Lung (tissue), 12 donors: Measurements from ENCODE around the gene RAPGEF2. TPM values are rescaled to one million over a fixed set of nuclear protein-coding genes. Genes with fewer than 3 reads are reported as not detected.

Source experiments
- ATAC-seq: fragments of 200-7000 bp; cut with Tn5 transposase; one replicate; pipeline ENCODE4 v1.9.1; 2020; ENCODE audit warnings: moderate number of reproducible peaks; ENCODE audit not compliant: insufficient read depth, low FRiP score
- DNase-seq, 3 donors: peaks; one replicate each; pipeline ENCODE4 v3.0.0-alpha.2; 2013 to 2017
- H3K27ac ChIP-seq, 2 donors: one replicate each; pipeline ENCODE4 v1.5.1; 2013; ENCODE audit warnings: mild to moderate bottlenecking in 2 of 2, moderate library complexity in 2 of 2, control low read depth in 1 of 2, inconsistent platforms in 1 of 2, low read depth in 1 of 2, low read length in 1 of 2
- H3K27me3 ChIP-seq, 3 donors: one replicate each; pipeline ENCODE4 v1.5.1; 2013; ENCODE audit warnings: low read length in 2 of 3; ENCODE audit not compliant: control insufficient read depth in 3 of 3, insufficient read depth in 3 of 3
- H3K36me3 ChIP-seq, 4 donors: one replicate each; pipeline ENCODE4 v1.5.1; 2013; ENCODE audit warnings: low read length in 4 of 4, mild to moderate bottlenecking in 1 of 4, moderate library complexity in 1 of 4; ENCODE audit not compliant: control insufficient read depth in 4 of 4, insufficient read depth in 4 of 4
- H3K4me1 ChIP-seq, 5 donors: one replicate each; pipeline ENCODE4 v1.5.1; 2013; ENCODE audit warnings: low read length in 5 of 5, mild to moderate bottlenecking in 2 of 5, moderate library complexity in 1 of 5; ENCODE audit not compliant: control insufficient read depth in 5 of 5, insufficient read depth in 5 of 5
- H3K4me3 ChIP-seq: one replicate; pipeline ENCODE4 v1.5.1; 2013; ENCODE audit warnings: mild to moderate bottlenecking, control low read depth, moderate library complexity
- H3K9ac ChIP-seq, 2 donors: one replicate each; pipeline ENCODE4 v1.5.1; 2013; ENCODE audit warnings: low read length in 2 of 2, control low read depth in 1 of 2; ENCODE audit not compliant: insufficient read depth in 1 of 2
- H3K9me3 ChIP-seq, 4 donors: one replicate each; pipeline ENCODE4 v1.5.1; 2013; ENCODE audit warnings: low read length in 3 of 4, mild to moderate bottlenecking in 1 of 4, moderate library complexity in 1 of 4; ENCODE audit not compliant: control insufficient read depth in 4 of 4, insufficient read depth in 3 of 4
- WGBS, 2 donors: extraction: QIAGEN DNeasy Blood & Tissue Kit; methylation state at CpG; one replicate each; pipeline ENCODE4 v1.1.7; 2013; 5-methylcytosine and 5-hydroxymethylcytosine counted together
- polyA plus RNA-seq, 2 donors: library from polyadenylated mRNA; stranded (reverse); fragments of 200-250 nt; gene quantifications; one replicate each; pipeline ENCODE4 v1.2.1, GENCODE V29; 2013
- total RNA-seq, 2 donors: library from RNA; depleted of rRNA in 1 of 2; stranded (reverse); fragments of >200 nt in 1 of 2; gene quantifications; one replicate each; pipeline ENCODE4 v1.2.1, GENCODE V29; 2014 to 2021
- TF ChIP-seq, protein P1 (sequence below): IDR thresholded peaks from 2 replicates; pipeline ENCODE4 v1.5.1; 2012; ENCODE audit warnings: mild to moderate bottlenecking; ENCODE audit errors: control extremely low read depth, extremely low read depth
- donor health status: control.
- donor health status: control.
- donor health status: Bipolar disorder and iron deficiency.
- donor health status: healthy.
- donor health status: DM: yes; HTN: yes; CAD: no.

Gene RAPGEF2
- total and polyA plus RNA-seq, 4 donors = 8.6 to 88.7 (median 32.2) TPM

GRCh38 chr4:159227984-159228383 is 125.1 kb downstream of the RAPGEF2 start:
- H3K9me3 ChIP-seq = peaks cover 0 to 5% (median 0%) of the 10 kb centered on the region in 4 donors
- ATAC-seq (peak; percentile 89), DNase-seq (peak; percentile 87 to 93 (median 89))
- no peak overlapping the region for H3K4me3 ChIP-seq
- TF ChIP-seq, protein P1, sequence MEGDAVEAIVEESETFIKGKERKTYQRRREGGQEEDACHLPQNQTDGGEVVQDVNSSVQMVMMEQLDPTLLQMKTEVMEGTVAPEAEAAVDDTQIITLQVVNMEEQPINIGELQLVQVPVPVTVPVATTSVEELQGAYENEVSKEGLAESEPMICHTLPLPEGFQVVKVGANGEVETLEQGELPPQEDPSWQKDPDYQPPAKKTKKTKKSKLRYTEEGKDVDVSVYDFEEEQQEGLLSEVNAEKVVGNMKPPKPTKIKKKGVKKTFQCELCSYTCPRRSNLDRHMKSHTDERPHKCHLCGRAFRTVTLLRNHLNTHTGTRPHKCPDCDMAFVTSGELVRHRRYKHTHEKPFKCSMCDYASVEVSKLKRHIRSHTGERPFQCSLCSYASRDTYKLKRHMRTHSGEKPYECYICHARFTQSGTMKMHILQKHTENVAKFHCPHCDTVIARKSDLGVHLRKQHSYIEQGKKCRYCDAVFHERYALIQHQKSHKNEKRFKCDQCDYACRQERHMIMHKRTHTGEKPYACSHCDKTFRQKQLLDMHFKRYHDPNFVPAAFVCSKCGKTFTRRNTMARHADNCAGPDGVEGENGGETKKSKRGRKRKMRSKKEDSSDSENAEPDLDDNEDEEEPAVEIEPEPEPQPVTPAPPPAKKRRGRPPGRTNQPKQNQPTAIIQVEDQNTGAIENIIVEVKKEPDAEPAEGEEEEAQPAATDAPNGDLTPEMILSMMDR = no peak
- peak overlapping the region; percentile 15 to 90 for H3K27ac ChIP-seq
- H3K27me3 ChIP-seq = no peaks in the 10 kb centered on the region
- no peaks in the 10 kb centered on the region for H3K36me3 ChIP-seq
- 32 to 60% methylated on average over 11 of the region's 11 CpGs for WGBS, 2 donors
- H3K4me1 ChIP-seq = peaks cover 2 to 21% (median 6%) of the 10 kb centered on the region in 5 donors
- H3K9ac ChIP-seq = peak overlapping the region in 1 of 2 donors; percentile 50

GRCh38 chr4:159229164-159229563 is 126.3 kb downstream of the RAPGEF2 start:
- 49 to 78% methylated on average over 6 of the region's 6 CpGs for WGBS, 2 donors
- H3K27me3 ChIP-seq = no peaks in the 10 kb centered on the region
- ATAC-seq (peak; percentile 28), DNase-seq (peak; percentile 49 to 75 (median 71))
- TF ChIP-seq, protein P1 = no peak
- H3K36me3 ChIP-seq = no peaks in the 10 kb centered on the region
- peak overlapping the region; percentile 42 to 64 for H3K27ac ChIP-seq
- no peak overlapping the region for H3K9ac ChIP-seq
- H3K9me3 ChIP-seq = peaks cover 0 to 5% (median 0%) of the 10 kb centered on the region in 4 donors
- peaks cover 2 to 21% (median 6%) of the 10 kb centered on the region in 5 donors for H3K4me1 ChIP-seq
- H3K4me3 ChIP-seq = no peak overlapping the region

GRCh38 chr4:159232465-159233106 is 129.7 kb downstream of the RAPGEF2 start:
- Histone ChIP-seq H3K27me3 (no peaks in the 10 kb centered on the region), H3K27ac (peak overlapping the region in 1 of 2 donors; percentile 79), H3K4me1 (peaks cover 0 to 16% (median 4%) of the 10 kb centered on the region in 5 donors), H3K36me3 (no peaks in the 10 kb centered on the region), H3K4me3 (no peak overlapping the region), H3K9me3 (peaks cover 0 to 7% (median 0%) of the 10 kb centered on the region in 4 donors), H3K9ac (no peak overlapping the region)
- ATAC-seq = no peak
- TF ChIP-seq, protein P1 = no peak
- DNase-seq = no peak
- 75 to 81% methylated on average over 1 of the region's 1 CpG for WGBS, 2 donors
